ENCODE data around the gene NUCB1.
"Not testable (repeated sequence)": the region's sequence is repeated elsewhere in the genome, so short reads cannot be mapped to it uniquely, and the experiment has no call there.

NUCB1 gene

DNA sequence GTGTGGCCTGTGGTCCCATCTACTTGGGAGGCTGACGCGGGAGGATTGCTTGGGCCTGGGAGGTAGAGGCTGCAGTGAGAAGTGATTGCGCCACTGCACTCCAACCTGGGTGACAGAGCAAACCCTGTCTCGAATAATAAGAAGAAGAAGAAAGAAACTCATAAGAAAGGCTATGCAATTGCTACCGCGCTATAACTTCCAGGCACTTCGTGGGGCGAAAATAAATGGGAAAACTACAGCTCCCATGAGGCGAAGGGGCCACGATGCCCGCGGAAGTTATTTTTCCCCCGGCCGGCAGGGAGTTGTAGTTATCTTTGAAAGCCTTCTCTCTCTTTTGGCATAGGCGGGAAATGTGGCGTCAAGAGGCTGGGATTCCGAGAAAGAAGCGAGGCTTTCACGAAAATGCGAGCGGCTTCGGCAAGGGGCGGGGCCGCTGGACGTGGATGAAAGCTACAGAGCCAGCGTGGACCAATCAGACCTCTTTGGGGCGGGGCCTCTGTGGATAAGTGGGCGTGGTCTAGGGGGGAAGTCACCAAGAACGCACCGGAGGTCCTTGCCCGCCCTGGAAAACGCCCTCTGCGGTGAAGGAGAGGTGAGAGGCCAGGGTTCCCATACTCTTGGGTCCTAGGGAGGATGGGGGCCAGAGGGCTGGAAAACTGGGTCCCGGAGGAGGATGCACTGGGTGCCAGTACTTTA, at the start of gene NUCB1:
NUCB1 (plus strand) TSS at position 532 of the 696 bp plus-strand sequence. CDS start 485 bp downstream, outside the sequence.
- peak; percentile 95 for DNase-seq (ENCODE audit: low read depth)

DNA sequence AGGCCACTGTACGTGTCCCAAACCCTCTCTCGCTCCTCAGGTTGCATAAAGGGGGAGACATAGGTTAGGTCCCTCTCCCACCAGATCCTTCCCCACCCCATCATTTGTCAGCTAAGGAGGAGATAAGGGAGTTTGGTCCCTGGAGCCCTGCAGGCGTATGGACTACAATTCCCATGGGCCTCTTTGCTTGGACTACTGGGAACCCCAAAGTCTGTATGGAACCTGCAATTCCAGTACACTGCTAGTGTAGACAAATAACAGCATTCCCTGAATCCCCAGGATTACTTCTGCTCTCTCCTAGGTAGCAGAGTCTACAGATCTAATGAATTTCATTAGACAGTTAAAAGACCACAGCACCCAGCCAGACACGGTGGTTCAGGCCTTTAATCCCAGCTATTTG, 47.8 kb upstream of the NUCB1 start:
- no peak for DNase-seq (ENCODE audit: low read depth)

DNA sequence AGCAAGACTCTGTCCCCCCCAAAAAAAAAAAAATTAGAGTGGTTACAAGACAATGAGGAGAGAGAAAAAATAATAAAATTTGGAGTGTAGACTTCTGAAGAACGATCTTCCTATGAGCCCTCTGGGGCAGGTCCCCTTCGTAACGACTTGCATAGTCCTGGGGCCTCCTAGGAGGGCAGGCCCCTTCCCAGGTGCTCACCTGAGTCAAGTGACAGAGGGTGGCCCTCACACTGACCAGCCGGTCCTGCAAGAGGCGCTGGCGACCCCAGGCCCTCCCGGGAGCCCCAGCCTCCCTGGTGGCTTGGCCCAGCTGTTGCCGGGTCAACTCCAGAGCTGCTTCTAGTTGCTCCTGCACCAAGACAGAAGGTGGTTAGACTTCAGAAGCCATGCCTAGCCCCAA, 46.6 kb upstream of the NUCB1 start:
- no peak for DNase-seq (ENCODE audit: low read depth)

GRCh38 chr19:48854103-48854502, 46.0 kb upstream of the NUCB1 start:
- no peak for DNase-seq (ENCODE audit: low read depth)

GRCh38 chr19:48856921-48857320, 43.2 kb upstream of the NUCB1 start:
- DNase-seq (ENCODE audit: low read depth): no peak

GRCh38 chr19:48858984-48859710, 41.0 kb upstream of the NUCB1 start:
- DNase-seq (ENCODE audit: low read depth): peak; percentile 62

GRCh38 chr19:48859711-48860572, 40.2 kb upstream of the NUCB1 start:
- no peak for DNase-seq (ENCODE audit: low read depth)

DNA sequence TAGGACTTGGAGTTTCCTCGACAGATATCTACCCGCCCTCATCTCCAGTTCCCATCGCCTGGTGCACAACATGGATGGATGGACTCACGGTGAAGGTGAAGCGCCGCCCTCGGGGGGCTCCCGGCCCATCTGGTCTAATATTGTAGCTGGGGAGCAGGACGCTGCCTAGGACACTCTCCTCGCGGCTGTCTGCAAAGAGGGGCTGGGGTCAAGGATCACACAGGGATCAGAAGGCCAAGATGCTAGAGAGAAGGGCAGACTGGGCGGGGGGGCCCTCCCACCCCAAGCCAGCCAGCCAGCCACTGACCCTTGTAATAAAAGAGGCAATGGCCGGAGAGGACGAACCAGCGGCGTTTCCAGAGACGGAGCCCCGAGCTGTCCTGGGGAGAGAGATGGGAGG, 38.8 kb upstream of the NUCB1 start:
- DNase-seq (ENCODE audit: low read depth): no peak

DNA sequence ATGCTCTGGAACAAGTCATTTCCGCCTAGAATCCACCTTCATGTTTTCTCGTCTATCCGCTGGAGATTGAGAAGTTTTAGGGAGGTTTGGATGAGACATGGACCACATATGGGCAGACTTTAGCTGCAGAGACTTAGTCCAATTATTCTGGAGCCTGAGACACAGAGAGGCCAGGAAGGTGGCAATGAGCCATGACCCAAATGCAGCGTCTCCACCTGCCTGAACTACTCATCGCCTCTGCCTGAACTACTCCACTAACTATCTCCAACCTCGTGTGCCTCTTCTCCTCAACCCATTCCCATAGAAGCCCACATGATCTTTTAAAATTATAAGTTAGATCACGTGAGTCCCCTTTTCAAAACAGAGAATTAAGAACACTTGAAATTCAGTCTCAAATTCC, 37.3 kb upstream of the NUCB1 start:
- no peak for DNase-seq (ENCODE audit: low read depth)

GRCh38 chr19:48866692-48867091, 33.4 kb upstream of the NUCB1 start:
- no peak for DNase-seq (ENCODE audit: low read depth)

DNA sequence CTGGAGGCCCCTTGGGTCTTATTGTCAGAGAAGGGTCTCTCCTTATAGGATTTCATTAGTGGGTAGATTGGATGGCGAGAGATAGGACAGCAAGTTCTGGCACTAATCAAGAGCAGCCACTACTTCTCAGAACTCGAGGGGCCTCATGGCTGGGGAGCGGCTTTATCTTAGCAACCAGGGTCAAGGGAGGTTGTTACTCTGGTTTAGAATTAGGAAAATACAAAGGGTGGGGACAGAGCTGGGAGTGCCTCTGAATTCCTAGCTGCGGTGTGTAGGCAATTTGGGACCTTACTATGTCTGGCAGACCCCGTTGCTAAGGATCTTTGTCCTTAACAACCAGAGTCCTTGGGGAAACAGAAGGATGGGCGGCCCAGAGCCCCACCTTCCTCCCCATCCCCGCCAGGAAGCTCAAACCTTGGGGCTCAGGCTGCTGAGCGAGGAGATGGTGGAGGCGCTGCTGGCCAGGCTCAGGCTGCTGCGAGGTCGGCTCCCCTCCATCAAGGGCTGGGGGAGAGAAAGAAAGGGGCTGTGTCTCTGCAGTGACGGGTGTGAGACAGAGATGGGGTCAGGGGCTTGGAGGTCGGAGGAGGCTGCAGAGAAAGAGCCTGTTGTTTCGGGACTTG, 32.9 kb upstream of the NUCB1 start:
- no peak for DNase-seq (ENCODE audit: low read depth)

DNA sequence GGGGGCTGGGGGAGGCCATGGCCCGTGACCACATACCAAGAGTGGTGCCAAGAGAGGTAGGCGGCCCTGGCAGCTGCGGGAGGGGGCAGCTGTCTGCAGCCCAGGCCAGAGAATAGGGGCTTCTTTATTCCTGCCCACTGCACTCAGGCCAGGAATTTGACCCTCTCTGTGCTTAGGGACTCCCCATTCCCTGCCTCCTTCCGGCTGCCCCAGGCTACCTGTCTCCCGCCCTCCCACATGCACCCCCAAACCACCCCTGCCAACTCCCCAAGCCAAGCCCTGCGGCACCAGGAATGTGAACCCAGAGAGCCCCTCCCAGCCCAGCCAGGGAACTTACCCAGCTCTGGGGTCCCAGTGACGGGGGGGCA, 32.4 kb upstream of the NUCB1 start:
- no peak for DNase-seq (ENCODE audit: low read depth)

- no peak for DNase-seq (ENCODE audit: low read depth)
These were observed 31.8 kb upstream of the NUCB1 start, which contains the start of gene PLEKHA4 for GRCh38 chr19:48868114-48868886. Gene PLEKHA4, minus strand, starts transcription at chr19:48868617. Its CDS starts 997 bp downstream, at chr19:48867620.

- no peak for DNase-seq (ENCODE audit: low read depth)
These were observed 30.1 kb upstream of the NUCB1 start for GRCh38 chr19:48870048-48870447.

DNA sequence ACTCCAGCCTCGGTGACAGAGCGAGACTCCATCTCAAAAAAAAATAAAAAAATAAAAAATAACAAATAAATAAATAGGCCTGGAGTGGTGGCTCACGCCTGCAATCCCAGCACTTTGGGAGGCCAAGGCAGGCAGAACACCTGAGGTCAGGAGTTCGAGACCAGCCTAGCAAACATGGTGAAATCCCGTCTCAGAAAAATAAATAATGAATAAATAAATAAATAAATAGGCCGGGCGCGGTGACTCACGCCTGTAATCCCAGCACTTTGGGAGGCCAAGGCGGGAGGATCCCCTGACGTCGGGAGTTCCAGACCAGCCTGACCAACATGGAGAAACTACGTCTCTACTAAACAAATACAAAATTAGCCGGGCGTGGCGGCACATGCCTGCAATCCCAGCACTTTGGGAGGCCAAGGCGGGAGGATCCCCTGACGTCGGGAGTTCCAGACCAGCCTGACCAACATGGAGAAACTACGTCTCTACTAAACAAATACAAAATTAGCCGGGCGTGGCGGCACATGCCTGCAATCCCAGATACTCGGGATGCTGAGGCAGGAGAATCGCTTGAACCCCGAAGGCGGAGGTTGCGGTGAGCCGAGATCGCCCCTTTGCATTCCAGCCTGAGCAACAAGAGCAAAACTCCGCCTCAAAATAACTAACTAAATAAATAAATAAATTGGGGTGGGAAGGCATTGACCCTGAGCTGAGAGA, 28.5 kb upstream of the NUCB1 start:
- not testable (repeated sequence) for DNase-seq (ENCODE audit: low read depth)

DNA sequence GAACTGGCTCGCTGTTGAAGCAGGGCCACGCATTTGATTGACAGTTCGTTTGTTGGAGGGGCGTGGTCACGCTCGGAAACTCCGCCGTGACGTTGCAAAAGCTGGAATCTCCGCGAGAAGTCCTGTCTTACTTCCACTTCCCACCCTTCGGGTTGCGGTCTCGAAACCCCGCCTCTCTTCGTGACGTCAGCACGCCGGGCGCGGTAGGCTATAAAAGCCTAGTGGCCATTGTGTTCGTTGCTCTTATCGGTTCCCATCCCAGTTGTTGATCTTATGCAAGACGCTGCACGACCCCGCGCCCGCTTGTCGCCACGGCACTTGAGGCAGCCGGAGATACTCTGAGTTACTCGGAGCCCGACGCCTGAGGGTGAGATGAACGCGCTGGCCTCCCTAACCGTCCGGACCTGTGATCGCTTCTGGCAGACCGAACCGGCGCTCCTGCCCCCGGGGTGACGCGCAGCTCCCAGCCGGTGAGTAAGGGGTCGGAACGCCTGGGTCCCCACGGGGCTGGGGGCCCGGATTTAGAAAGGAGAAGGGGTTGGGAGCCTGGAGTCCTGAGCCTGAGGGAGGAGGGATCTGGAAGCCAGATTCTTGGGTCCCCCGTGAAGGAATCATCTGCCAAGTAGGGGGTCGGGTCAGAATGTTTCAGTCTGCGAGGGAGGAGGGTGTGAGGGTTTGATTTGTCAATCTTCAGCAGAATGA, 27.8 kb upstream of the NUCB1 start, which contains the start of gene PPP1R15A:
PPP1R15A (plus strand) TSS at position 240 of the 702 bp plus-strand sequence. CDS start 813 bp downstream, outside the sequence.
- DNase-seq (ENCODE audit: low read depth): peak; percentile 94

DNA sequence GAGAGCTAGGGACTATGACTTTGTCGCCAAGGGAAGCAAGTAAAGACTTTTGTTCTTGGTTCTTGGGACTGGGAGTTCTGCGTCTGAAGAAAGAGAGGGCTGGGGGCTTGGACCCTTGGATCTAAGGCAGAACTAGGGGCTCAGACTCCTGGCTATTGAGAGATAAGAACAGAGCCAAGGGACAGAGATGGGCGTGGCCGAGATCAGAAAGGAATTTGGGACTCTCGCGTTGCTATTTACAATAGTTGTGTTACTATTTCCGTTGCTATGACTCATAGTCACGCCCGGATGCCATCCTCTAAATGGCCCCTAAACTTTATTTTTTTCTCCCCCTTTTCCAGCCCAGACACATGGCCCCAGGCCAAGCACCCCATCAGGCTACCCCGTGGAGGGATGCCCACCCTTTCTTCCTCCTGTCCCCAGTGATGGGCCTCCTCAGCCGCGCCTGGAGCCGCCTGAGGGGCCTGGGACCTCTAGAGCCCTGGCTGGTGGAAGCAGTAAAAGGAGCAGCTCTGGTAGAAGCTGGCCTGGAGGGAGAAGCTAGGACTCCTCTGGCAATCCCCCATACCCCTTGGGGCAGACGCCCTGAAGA, 27.1 kb upstream of the NUCB1 start:
- peak; percentile 71 for DNase-seq (ENCODE audit: low read depth)

- no peak for DNase-seq (ENCODE audit: low read depth)
These were observed 26.4 kb upstream of the NUCB1 start for GRCh38 chr19:48873476-48874302.
